A549 (cell line): ENCODE measurements around the gene ZNF662. TPM values are rescaled to one million over a fixed set of nuclear protein-coding genes. Genes with fewer than 3 reads are reported as not detected.

ENCODE experiments used
- ATAC-seq, 2 experiments: fragments of 200-7000 bp in 1 of 2; fragments of >200 bp in 1 of 2; cut with Nextera tagmentation in 1 of 2; cut with Tn5 transposase in 1 of 2; 3 replicates each; pipeline versions ENCODE4 v1.8.0 to v1.9.1; 2018 to 2020; ENCODE audit warnings: mild to moderate bottlenecking in 1 of 2, moderate library complexity in 1 of 2
- CTCF ChIA-PET: fragments of 300-600 bp; sonication (Branson Sonifier 250); formaldehyde crosslinking; extraction: SDS; loops from one replicate; lab custom pipeline; 2021; ENCODE audit warnings: antibody characterized with exemption, inconsistent platforms; lab: Yijun Ruan, JAX
- POLR2A ChIA-PET: fragments of 350-600 bp; formaldehyde crosslinking; extraction: SDS; loops from one replicate; lab custom pipeline; 2021; ENCODE audit warnings: antibody characterized with exemption, inconsistent platforms; lab: Yijun Ruan, JAX
- DNase-seq, 2 experiments: peaks; one replicate each; pipeline versions ENCODE4 v3.0.0 to v3.0.0-alpha.2; 2011 to 2016; ENCODE audit warnings: low read depth in 1 of 2, low spot score in 1 of 2
- FAIRE-seq: peaks from 2 replicates; lab custom pipeline; 2011; peaks lifted over from hg19 to GRCh38; lab: Jason Lieb, UNC
- H3K27ac ChIP-seq, 2 experiments: fragments of >200 bp; sonication (Bioruptor Twin); formaldehyde crosslinking; 3 replicates each; pipeline ENCODE4 v1.5.1; 2016 to 2017
- H3K4me1 ChIP-seq: fragments of >200 bp; sonication (Bioruptor Twin); formaldehyde crosslinking; 3 replicates; pipeline ENCODE4 v1.6.1; 2016
- H3K4me2 ChIP-seq: fragments of >200 bp; sonication (Bioruptor Twin); formaldehyde crosslinking; 3 replicates; pipeline ENCODE4 v1.6.1; 2016
- H3K4me3 ChIP-seq: fragments of >200 bp; sonication (Bioruptor Twin); formaldehyde crosslinking; 3 replicates; pipeline ENCODE4 v1.5.1; 2016
- H3K9me3 ChIP-seq: fragments of >200 bp; sonication (Bioruptor Twin); formaldehyde crosslinking; 3 replicates; pipeline ENCODE4 v1.6.1; 2016
- ATOH8 ChIP-seq: fragments of 250-450 bp; sonication (Bioruptor Pico); IDR thresholded peaks from 2 replicates; pipeline ENCODE4 v1.5.0; 2020; ENCODE audit warnings: low read depth, mild to moderate bottlenecking, moderate library complexity
- BCL3 ChIP-seq: fragments of >200 bp; sonication (Bioruptor Twin); formaldehyde crosslinking; IDR thresholded peaks from 3 replicates; pipeline ENCODE4 v1.6.1; 2016
- BHLHE40 ChIP-seq: IDR thresholded peaks from 2 replicates; pipeline ENCODE4 v1.6.1; 2012; ENCODE audit warnings: low read depth, low read length, inconsistent platforms
- CBX2 ChIP-seq: fragments of 200-600 bp; sonication (generic); IDR thresholded peaks from 2 replicates; pipeline ENCODE4 v1.6.1; 2016; ENCODE audit warnings: low read depth, mild to moderate bottlenecking, borderline replicate concordance
- CBX8 ChIP-seq: fragments of 200-600 bp; sonication (generic); IDR thresholded peaks from 2 replicates; pipeline ENCODE4 v1.6.1; 2016
- ELK1 ChIP-seq: fragments of 150-350 bp; IDR thresholded peaks from 2 replicates; pipeline ENCODE4 v1.6.1; 2014; ENCODE audit warnings: low read depth, mild to moderate bottlenecking, low read length
- EP300 ChIP-seq, 2 experiments: fragments of >200 bp; sonication (Bioruptor Twin); formaldehyde crosslinking; IDR thresholded peaks; 2 replicates in 1 of 2; 3 replicates in 1 of 2; pipeline ENCODE4 v1.6.1; 2016 to 2017
- HEYL ChIP-seq: fragments of 250-450 bp; sonication (Bioruptor Pico); IDR thresholded peaks from 2 replicates; pipeline ENCODE4 v1.8.0; 2021; ENCODE audit warnings: mild to moderate bottlenecking, moderate library complexity
- HOXA7 ChIP-seq: fragments of 250-450 bp; sonication (Bioruptor Pico); IDR thresholded peaks from 2 replicates; pipeline ENCODE4 v1.5.0; 2020; ENCODE audit warnings: mild to moderate bottlenecking, moderate library complexity
- HOXB5 ChIP-seq: fragments of 250-450 bp; sonication (Bioruptor Pico); IDR thresholded peaks from 2 replicates; pipeline ENCODE4 v1.5.0; 2020; ENCODE audit warnings: mild to moderate bottlenecking, moderate library complexity
- JUNB ChIP-seq: fragments of >200 bp; sonication (Bioruptor Twin); formaldehyde crosslinking; IDR thresholded peaks from 2 replicates; pipeline ENCODE4 v1.6.1; 2016
- KDM5A ChIP-seq: fragments of 200-600 bp; sonication (generic); IDR thresholded peaks from 2 replicates; pipeline ENCODE4 v1.6.1; 2016; ENCODE audit warnings: antibody characterized with exemption, mild to moderate bottlenecking
- MAFK ChIP-seq: fragments of 450-650 bp; IDR thresholded peaks from 2 replicates; pipeline ENCODE4 v1.6.1; 2014; ENCODE audit not compliant: partially characterized antibody
- MAX ChIP-seq: IDR thresholded peaks from 2 replicates; pipeline ENCODE4 v1.6.1; 2012
- MAZ ChIP-seq: fragments of 150-350 bp; IDR thresholded peaks from 2 replicates; pipeline ENCODE4 v1.6.1; 2014; ENCODE audit warnings: antibody characterized with exemption, low read depth, low read length, borderline replicate concordance
- NFE2L2 ChIP-seq: fragments of 150-350 bp; conservative IDR thresholded peaks from 2 replicates; pipeline ENCODE4 v1.6.1; 2014; ENCODE audit warnings: low read length
- RARB ChIP-seq: fragments of 250-450 bp; sonication (Bioruptor Pico); IDR thresholded peaks from 2 replicates; pipeline ENCODE4 v1.8.0; 2021; ENCODE audit warnings: mild to moderate bottlenecking, moderate library complexity
- RCOR1 ChIP-seq: fragments of 150-350 bp; IDR thresholded peaks from 2 replicates; pipeline ENCODE4 v1.6.1; 2014; ENCODE audit warnings: antibody characterized with exemption, low read length, low read depth
- RFX5 ChIP-seq: fragments of 450-650 bp; IDR thresholded peaks from 2 replicates; pipeline ENCODE4 v1.7.1; 2014; ENCODE audit warnings: antibody characterized with exemption, mild to moderate bottlenecking, moderate library complexity
- TFCP2L1 ChIP-seq: fragments of 250-450 bp; sonication (Bioruptor Pico); IDR thresholded peaks from 2 replicates; pipeline ENCODE4 v1.5.0; 2021; ENCODE audit warnings: mild to moderate bottlenecking
- TP53 ChIP-seq: fragments of 250-450 bp; sonication (Bioruptor Pico); IDR thresholded peaks from 2 replicates; pipeline ENCODE4 v1.5.0; 2021; ENCODE audit warnings: mild to moderate bottlenecking, moderate library complexity
- ZC3H11A ChIP-seq: fragments of 450-650 bp; IDR thresholded peaks from 2 replicates; pipeline ENCODE4 v1.6.1; 2014; ENCODE audit warnings: antibody characterized with exemption, mild to moderate bottlenecking
- ZFP36 ChIP-seq: fragments of 450-650 bp; IDR thresholded peaks from 2 replicates; pipeline ENCODE4 v1.6.1; 2014; ENCODE audit warnings: borderline replicate concordance; ENCODE audit not compliant: partially characterized antibody
- ZSCAN20 ChIP-seq: fragments of 250-450 bp; sonication (Bioruptor Pico); IDR thresholded peaks from 2 replicates; pipeline ENCODE4 v1.8.0; 2022; ENCODE audit warnings: mild to moderate bottlenecking, moderate library complexity
- WGBS: methylation state at CpG from one replicate; pipeline ENCODE4 v1.1.6; 2017; ENCODE audit errors: missing lambda C conversion rate; 5-methylcytosine and 5-hydroxymethylcytosine counted together
- polyA plus RNA-seq, 4 experiments: library from polyadenylated mRNA; depleted of rRNA in 3 of 4; stranded (reverse); fragments of >200 nt; fragmentation: RNase III in 1 of 4; extraction: RNeasy Plus Mini Kit Qiagen cat#74134 plus additional on column Dnase treatment in 1 of 4; gene quantifications; 2 replicates in 3 of 4; 3 replicates in 1 of 4; pipeline ENCODE4 v1.2.3, GENCODE V29; 2011 to 2017
- TF ChIP-seq, protein P1 (sequence below): fragments of 450-650 bp; IDR thresholded peaks from 2 replicates; pipeline ENCODE4 v1.6.1; 2014; ENCODE audit warnings: antibody characterized with exemption
- TF ChIP-seq, protein P2 (sequence below): IDR thresholded peaks from 2 replicates; pipeline ENCODE4 v1.6.1; 2012
- TF ChIP-seq, protein P3 (sequence below): fragments of >200 bp; sonication (Bioruptor Twin); formaldehyde crosslinking; IDR thresholded peaks from 3 replicates; pipeline ENCODE4 v1.5.1; 2016
- TF ChIP-seq, protein P4 (sequence below): fragments of 200-600 bp; sonication (generic); IDR thresholded peaks from 2 replicates; pipeline ENCODE4 v1.6.1; 2016; ENCODE audit warnings: antibody characterized with exemption, mild to moderate bottlenecking, moderate library complexity

Gene ZNF662
- polyA plus RNA-seq, 2 of the 4 experiments (the other 2 are of a cell fraction), result not detected

DNA sequence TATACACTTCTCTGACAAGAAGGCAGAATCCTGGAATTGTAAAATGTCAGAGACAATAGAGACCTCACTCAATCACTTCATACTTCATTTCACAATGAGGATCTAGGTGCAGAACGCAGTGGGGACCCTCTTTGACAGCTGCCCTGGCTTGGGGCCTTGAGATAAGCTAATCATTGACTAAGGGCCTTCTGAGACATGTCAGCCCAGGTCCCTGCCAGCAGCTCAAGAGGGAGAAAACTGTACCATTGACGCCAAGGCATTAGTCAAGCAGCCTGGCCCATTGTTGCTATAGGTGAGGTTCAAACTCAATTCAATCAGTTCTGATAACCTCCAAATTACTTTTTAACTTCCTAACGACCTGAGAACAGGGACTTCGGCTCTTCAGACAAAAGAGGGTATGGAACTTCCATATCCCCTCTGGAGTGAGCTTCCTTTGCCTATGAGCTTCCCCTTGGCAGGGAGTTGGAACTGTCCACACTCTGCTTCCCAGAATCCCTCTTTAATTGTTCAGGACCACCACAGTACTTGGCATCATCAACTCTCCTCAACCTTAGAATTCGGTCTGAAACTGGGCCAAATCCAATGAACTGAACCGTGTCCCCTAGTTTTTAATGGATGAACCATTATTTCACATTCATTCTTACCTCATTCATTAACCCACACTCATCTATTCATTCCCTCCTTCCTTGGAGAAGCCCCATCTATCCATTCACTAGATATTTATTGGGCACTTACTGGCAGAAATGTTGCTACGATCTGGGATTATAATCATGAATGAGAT, 28.8 kb upstream of the ZNF662 start:
- no peaks in the 10 kb centered on the region for H3K9me3 ChIP-seq
- DNase-seq (no peak), FAIRE-seq (no peak), ATAC-seq (no peak)
- no peak overlapping the region for H3K4me2 ChIP-seq
- ChIA-PET CTCF (no interaction called here), POLR2A (no interaction called here)
- WGBS, result 23% methylated on average over 7 of the region's 7 CpGs
- no peak for TF ChIP-seq EP300 (IDR thresholded peaks at IDR 0.05)
- TF ChIP-seq, protein P1, sequence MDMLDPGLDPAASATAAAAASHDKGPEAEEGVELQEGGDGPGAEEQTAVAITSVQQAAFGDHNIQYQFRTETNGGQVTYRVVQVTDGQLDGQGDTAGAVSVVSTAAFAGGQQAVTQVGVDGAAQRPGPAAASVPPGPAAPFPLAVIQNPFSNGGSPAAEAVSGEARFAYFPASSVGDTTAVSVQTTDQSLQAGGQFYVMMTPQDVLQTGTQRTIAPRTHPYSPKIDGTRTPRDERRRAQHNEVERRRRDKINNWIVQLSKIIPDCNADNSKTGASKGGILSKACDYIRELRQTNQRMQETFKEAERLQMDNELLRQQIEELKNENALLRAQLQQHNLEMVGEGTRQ, result no peak
- TF ChIP-seq, protein P2, sequence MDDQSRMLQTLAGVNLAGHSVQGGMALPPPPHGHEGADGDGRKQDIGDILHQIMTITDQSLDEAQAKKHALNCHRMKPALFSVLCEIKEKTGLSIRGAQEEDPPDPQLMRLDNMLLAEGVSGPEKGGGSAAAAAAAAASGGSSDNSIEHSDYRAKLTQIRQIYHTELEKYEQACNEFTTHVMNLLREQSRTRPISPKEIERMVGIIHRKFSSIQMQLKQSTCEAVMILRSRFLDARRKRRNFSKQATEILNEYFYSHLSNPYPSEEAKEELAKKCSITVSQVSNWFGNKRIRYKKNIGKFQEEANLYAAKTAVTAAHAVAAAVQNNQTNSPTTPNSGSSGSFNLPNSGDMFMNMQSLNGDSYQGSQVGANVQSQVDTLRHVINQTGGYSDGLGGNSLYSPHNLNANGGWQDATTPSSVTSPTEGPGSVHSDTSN, result no peak
- no peak for TF ChIP-seq TP53
- TF ChIP-seq HEYL, result no peak
- no peak for TF ChIP-seq BCL3
- TF ChIP-seq CBX2, result no peak
- TF ChIP-seq JUNB, result no peak
- no peak for TF ChIP-seq MAFK
- TF ChIP-seq RFX5, result no peak
- no peak for TF ChIP-seq TFCP2L1 (CRISPR knock-in tag)
- no peak for TF ChIP-seq KDM5A
- TF ChIP-seq ZFP36, result no peak
- no peak for TF ChIP-seq ATOH8 (CRISPR knock-in tag)
- H3K4me3 ChIP-seq, result no peak overlapping the region
- H3K4me1 ChIP-seq, result no peaks in the 10 kb centered on the region
- no peak overlapping the region for H3K27ac ChIP-seq

- H3K4me1 ChIP-seq, result no peaks in the 10 kb centered on the region
- H3K4me3 ChIP-seq, result no peak overlapping the region
- H3K9me3 ChIP-seq, result no peaks in the 10 kb centered on the region
- WGBS, result 38% methylated on average over 2 of the region's 2 CpGs
- CTCF ChIA-PET, result interaction anchor here (2.1 to 2.3 kb wide), 2 partner anchors 8 to 97 kb away, joined by 4 to 14 read pairs; no protein-coding TSS in a partner anchor
- H3K27ac ChIP-seq, result no peak overlapping the region
- ATAC-seq, result no peak
- POLR2A ChIA-PET, result no interaction called here
- no peak overlapping the region for H3K4me2 ChIP-seq
- no peak for DNase-seq
- FAIRE-seq, result no peak
- TF ChIP-seq MAX (no peak), ZC3H11A (no peak), HEYL (no peak), ZSCAN20 (CRISPR knock-in tag) (no peak), HOXA7 (CRISPR knock-in tag) (no peak), BHLHE40 (no peak), NFE2L2 (no peak), HOXB5 (no peak), TP53 (no peak), ELK1 (no peak), RARB (CRISPR knock-in tag) (no peak), MAZ (no peak), RCOR1 (no peak), CBX8 (no peak), JUNB (no peak)
- TF ChIP-seq, protein P3, sequence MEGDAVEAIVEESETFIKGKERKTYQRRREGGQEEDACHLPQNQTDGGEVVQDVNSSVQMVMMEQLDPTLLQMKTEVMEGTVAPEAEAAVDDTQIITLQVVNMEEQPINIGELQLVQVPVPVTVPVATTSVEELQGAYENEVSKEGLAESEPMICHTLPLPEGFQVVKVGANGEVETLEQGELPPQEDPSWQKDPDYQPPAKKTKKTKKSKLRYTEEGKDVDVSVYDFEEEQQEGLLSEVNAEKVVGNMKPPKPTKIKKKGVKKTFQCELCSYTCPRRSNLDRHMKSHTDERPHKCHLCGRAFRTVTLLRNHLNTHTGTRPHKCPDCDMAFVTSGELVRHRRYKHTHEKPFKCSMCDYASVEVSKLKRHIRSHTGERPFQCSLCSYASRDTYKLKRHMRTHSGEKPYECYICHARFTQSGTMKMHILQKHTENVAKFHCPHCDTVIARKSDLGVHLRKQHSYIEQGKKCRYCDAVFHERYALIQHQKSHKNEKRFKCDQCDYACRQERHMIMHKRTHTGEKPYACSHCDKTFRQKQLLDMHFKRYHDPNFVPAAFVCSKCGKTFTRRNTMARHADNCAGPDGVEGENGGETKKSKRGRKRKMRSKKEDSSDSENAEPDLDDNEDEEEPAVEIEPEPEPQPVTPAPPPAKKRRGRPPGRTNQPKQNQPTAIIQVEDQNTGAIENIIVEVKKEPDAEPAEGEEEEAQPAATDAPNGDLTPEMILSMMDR, result no peak
- TF ChIP-seq, protein P4, sequence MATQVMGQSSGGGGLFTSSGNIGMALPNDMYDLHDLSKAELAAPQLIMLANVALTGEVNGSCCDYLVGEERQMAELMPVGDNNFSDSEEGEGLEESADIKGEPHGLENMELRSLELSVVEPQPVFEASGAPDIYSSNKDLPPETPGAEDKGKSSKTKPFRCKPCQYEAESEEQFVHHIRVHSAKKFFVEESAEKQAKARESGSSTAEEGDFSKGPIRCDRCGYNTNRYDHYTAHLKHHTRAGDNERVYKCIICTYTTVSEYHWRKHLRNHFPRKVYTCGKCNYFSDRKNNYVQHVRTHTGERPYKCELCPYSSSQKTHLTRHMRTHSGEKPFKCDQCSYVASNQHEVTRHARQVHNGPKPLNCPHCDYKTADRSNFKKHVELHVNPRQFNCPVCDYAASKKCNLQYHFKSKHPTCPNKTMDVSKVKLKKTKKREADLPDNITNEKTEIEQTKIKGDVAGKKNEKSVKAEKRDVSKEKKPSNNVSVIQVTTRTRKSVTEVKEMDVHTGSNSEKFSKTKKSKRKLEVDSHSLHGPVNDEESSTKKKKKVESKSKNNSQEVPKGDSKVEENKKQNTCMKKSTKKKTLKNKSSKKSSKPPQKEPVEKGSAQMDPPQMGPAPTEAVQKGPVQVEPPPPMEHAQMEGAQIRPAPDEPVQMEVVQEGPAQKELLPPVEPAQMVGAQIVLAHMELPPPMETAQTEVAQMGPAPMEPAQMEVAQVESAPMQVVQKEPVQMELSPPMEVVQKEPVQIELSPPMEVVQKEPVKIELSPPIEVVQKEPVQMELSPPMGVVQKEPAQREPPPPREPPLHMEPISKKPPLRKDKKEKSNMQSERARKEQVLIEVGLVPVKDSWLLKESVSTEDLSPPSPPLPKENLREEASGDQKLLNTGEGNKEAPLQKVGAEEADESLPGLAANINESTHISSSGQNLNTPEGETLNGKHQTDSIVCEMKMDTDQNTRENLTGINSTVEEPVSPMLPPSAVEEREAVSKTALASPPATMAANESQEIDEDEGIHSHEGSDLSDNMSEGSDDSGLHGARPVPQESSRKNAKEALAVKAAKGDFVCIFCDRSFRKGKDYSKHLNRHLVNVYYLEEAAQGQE, result no peak
These were observed 28.1 kb upstream of the ZNF662 start for GRCh38 chr3:42877881-42878280.
